Endothelial cell of hepatic sinusoid (primary cell): ENCODE data around the gene NR3C2.

Source experiments
- in situ Hi-C: cut with HindIII; loops from 2 replicates; pipeline ENCODE4 v1.10.0; 2017; ENCODE audit warnings: low sequenced_read_pairs

The NR3C2 gene

GRCh38 chr4:148441986-148442831, at the start of gene NR3C2:
Gene NR3C2 (minus strand): TSS chr4:148442414.
- in situ Hi-C loops = no loop called here

GRCh38 chr4:148487181-148487580, 45.0 kb upstream of the NR3C2 start:
- in situ Hi-C loops = no loop called here

- in situ Hi-C loops = loop anchor here (5.0 kb wide), 1 partner anchor 84 kb away; no protein-coding TSS in a partner anchor
Measured at GRCh38 chr4:148481636-148482035, 39.4 kb upstream of the NR3C2 start.

GRCh38 chr4:148477276-148477675, 35.1 kb upstream of the NR3C2 start:
- in situ Hi-C loops = no loop called here

- in situ Hi-C loops = no loop called here
Measured at GRCh38 chr4:148469938-148470337, 27.7 kb upstream of the NR3C2 start.

GRCh38 chr4:148454835-148455234, 12.6 kb upstream of the NR3C2 start:
- in situ Hi-C loops = no loop called here

GRCh38 chr4:148453833-148454232, 11.6 kb upstream of the NR3C2 start:
- in situ Hi-C loops = no loop called here

GRCh38 chr4:148452970-148453369, 10.8 kb upstream of the NR3C2 start:
- in situ Hi-C loops = no loop called here

GRCh38 chr4:148449921-148450320, 7.7 kb upstream of the NR3C2 start:
- in situ Hi-C loops = no loop called here

GRCh38 chr4:148448141-148448540, 5.9 kb upstream of the NR3C2 start:
- in situ Hi-C loops = no loop called here

GRCh38 chr4:148447681-148448080, 5.5 kb upstream of the NR3C2 start:
- in situ Hi-C loops = no loop called here

GRCh38 chr4:148445860-148446330, 3.7 kb upstream of the NR3C2 start:
- in situ Hi-C loops = no loop called here

- in situ Hi-C loops = no loop called here
Measured at GRCh38 chr4:148445071-148445859, 3.1 kb upstream of the NR3C2 start.

GRCh38 chr4:148444296-148445070, 2.3 kb upstream of the NR3C2 start:
- in situ Hi-C loops = no loop called here

GRCh38 chr4:148443512-148444295, 1.5 kb upstream of the NR3C2 start:
- in situ Hi-C loops = no loop called here

GRCh38 chr4:148442832-148443511, 758 bp upstream of the NR3C2 start:
- in situ Hi-C loops = no loop called here

- in situ Hi-C loops = no loop called here
Measured at GRCh38 chr4:148441624-148441985, 609 bp downstream of the NR3C2 start.

- in situ Hi-C loops = no loop called here
Measured at GRCh38 chr4:148438047-148438446, 4.2 kb downstream of the NR3C2 start.

GRCh38 chr4:148437439-148437838, 4.8 kb downstream of the NR3C2 start:
- in situ Hi-C loops = no loop called here

GRCh38 chr4:148436512-148436911, 5.7 kb downstream of the NR3C2 start:
- in situ Hi-C loops = no loop called here
